Mesothelial cell of epicardium (in vitro differentiated cells): ENCODE measurements around the gene RFLNA. TPM values are rescaled to one million over a fixed set of nuclear protein-coding genes. Genes with fewer than 3 reads are reported as not detected.

Experiments used
- DNase-seq, 2 experiments: peaks; one replicate each; pipeline ENCODE4 v3.0.0; 2021; ENCODE audit warnings: low spot score in 2 of 2; ENCODE audit not compliant: unreplicated experiment in 2 of 2
- H3K27ac Mint-ChIP-seq: 2 replicates; pipeline ENCODE4 v1.8.0; 2021; ENCODE audit warnings: mixed read lengths
- H3K27me3 Mint-ChIP-seq: 2 replicates; pipeline ENCODE4 v1.8.0; 2021; ENCODE audit warnings: low read depth, mixed read lengths
- H3K36me3 Mint-ChIP-seq: 2 replicates; pipeline ENCODE4 v1.8.0; 2021; ENCODE audit warnings: mixed read lengths
- H3K4me1 Mint-ChIP-seq: 2 replicates; pipeline ENCODE4 v1.8.0; 2021; ENCODE audit warnings: mixed read lengths
- H3K4me3 Mint-ChIP-seq: 2 replicates; pipeline ENCODE4 v1.8.0; 2021; ENCODE audit warnings: mild to moderate bottlenecking, moderate library complexity, mixed read lengths
- H3K9me3 Mint-ChIP-seq: 2 replicates; pipeline ENCODE4 v1.8.0; 2021; ENCODE audit warnings: mixed read lengths
- total RNA-seq: library from RNA; stranded (reverse); gene quantifications from 3 replicates; pipeline ENCODE4 v1.2.1, GENCODE V29; 2021
- TF ChIP-seq, protein P1 (sequence below): fragments of 200-600 bp; sonication (generic); IDR thresholded peaks from one replicate; pipeline ENCODE4 v1.5.0; 2021; ENCODE audit warnings: antibody characterized with exemption; ENCODE audit not compliant: unreplicated experiment

RFLNA gene, protein sequence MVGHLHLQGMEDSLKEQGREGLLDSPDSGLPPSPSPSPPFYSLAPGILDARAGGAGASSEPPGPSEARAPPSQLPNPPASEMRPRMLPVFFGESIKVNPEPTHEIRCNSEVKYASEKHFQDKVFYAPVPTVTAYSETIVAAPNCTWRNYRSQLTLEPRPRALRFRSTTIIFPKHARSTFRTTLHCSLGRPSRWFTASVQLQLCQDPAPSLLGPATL
- total RNA-seq, result 36.9 to 41.0 TPM (median 37.9 TPM) in 3 replicates

DNA sequence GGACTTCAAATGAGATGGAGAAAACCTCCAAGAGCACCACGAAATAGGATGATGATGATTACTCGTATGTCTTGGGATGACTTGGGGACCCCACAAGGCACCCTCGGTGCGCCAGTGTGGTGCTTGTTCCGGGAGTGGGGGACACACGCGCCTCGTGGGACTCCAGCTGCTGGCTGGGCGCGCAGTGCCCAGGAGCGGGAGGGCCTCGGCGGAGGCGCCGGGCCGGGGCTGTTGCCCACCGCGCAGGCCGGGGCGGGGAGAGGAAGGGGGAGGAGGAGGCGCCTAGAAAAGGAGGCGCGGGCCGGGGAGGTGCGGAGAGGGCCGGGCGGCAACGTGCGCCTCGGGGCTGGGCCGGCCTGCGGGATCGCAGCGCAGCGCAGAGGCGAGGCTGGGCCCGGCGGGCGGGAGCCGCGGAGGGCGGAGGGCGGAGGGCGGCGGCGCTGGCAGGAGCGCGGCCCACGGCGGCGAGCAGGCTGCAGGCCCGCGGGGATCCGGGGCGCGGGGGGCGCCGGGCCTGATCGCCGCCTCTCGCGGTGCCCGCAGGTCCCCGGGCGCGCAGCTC lies at the start of gene RFLNA:
TSS of gene RFLNA (plus strand) at position 314 of the 562 bp plus-strand sequence. CDS start 337 bp downstream, outside the sequence.
- Mint-ChIP-seq H3K27me3 (no peaks in the 10 kb centered on the region), H3K9me3 (no peaks in the 10 kb centered on the region), H3K27ac (peak within 1 kb of the TSS; percentile 69), H3K36me3 (peaks cover 10% of the 10 kb centered on the region), H3K4me1 (peaks cover 34% of the 10 kb centered on the region), H3K4me3 (peak within 1 kb of the TSS; percentile 86)
- peak in 1 of 2 experiments; percentile 70 for DNase-seq
- TF ChIP-seq, protein P1, sequence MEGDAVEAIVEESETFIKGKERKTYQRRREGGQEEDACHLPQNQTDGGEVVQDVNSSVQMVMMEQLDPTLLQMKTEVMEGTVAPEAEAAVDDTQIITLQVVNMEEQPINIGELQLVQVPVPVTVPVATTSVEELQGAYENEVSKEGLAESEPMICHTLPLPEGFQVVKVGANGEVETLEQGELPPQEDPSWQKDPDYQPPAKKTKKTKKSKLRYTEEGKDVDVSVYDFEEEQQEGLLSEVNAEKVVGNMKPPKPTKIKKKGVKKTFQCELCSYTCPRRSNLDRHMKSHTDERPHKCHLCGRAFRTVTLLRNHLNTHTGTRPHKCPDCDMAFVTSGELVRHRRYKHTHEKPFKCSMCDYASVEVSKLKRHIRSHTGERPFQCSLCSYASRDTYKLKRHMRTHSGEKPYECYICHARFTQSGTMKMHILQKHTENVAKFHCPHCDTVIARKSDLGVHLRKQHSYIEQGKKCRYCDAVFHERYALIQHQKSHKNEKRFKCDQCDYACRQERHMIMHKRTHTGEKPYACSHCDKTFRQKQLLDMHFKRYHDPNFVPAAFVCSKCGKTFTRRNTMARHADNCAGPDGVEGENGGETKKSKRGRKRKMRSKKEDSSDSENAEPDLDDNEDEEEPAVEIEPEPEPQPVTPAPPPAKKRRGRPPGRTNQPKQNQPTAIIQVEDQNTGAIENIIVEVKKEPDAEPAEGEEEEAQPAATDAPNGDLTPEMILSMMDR, result no peak

DNA sequence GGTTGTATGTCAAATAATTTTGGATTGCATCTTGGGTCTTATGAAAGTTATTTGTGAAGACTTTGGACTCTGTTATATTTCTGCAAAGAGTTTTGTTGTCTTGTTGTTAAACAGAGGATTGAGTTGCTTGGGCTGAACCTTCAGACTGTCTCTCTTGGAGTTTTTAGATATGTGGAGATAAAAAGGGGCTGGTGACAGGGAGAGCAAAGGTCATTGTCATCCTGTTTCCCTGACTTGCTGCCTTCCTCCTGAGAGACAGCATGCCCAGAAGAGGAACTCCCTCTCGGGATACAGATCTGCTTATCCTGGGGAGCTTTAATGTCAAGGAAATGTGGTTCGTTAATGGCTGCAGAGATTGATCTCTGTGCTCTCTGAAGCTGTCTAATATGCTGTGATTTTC lies 47.6 kb upstream of the RFLNA start:
- Mint-ChIP-seq H3K27me3 (no peaks in the 10 kb centered on the region), H3K36me3 (peaks cover 26% of the 10 kb centered on the region), H3K9me3 (peaks cover 26% of the 10 kb centered on the region), H3K27ac (no peak overlapping the region), H3K4me1 (peaks cover 16% of the 10 kb centered on the region), H3K4me3 (no peak overlapping the region)
- no peak for DNase-seq
- TF ChIP-seq, protein P1, result no peak

DNA sequence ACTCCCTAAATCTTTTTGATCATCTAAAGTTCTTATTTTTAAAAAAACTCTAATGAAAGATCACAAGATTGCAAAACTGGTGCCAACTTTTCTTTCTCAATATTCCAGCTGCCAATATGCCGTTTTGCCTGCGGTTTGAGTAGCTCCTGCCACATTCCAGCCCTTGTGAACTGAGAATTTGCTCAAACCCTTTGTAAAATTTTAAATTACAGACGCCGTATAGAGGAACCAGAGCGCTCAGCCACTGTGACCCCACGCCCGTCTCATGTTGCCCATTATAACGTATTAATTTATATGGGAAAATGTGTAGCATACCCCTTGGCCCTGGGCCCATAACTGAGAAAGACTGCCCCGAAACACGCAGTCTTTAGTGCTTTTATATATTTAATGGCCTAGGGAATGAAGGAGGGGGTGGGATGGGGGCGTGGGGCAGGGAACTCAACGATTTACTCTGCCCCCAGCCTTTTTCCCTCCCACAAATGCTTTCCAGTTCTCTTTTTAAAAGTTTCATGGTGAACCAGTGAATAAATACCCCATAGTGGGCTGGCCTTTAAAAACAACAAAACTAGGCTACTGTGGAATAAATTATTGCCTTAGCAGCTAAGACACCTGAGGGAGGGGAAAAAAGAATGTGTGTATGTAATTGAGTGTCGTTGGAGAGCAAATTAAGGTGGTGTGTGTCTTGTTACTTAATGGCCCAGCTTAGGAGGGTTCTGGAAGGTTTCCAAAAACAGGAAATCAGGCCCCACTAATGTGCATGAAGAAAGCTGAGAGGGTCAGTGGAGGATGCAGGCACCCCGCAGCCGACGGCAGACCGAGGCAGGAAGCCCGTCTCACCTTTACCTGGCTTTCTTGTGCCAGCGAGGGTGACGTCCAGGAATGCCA lies 45.7 kb upstream of the RFLNA start:
- Mint-ChIP-seq H3K36me3 (peaks cover 14% of the 10 kb centered on the region), H3K27ac (peak overlapping the region; percentile 54), H3K4me3 (no peak overlapping the region), H3K9me3 (peaks cover 16% of the 10 kb centered on the region), H3K4me1 (peaks cover 16% of the 10 kb centered on the region), H3K27me3 (no peaks in the 10 kb centered on the region)
- TF ChIP-seq, protein P1, result no peak
- DNase-seq, result no peak

DNA sequence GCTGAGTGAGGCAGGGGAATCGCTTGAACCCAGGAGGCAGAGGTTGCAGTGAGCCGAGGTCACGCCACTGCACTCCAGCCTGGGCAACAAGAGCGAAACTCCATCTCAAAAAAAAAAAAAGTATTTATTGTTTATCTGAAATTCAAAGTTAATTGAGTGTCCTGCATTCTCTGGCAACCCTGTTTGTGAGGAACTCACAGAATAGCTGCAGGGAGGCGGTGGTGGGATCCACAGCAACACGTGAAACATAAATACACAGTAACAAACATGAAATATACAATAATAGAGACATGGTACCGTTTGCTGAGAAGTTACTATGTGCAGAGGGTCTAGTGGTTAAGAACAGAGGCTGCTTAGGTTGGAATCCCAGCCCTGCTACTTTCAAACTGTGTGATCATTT lies 43.7 kb upstream of the RFLNA start:
- Mint-ChIP-seq H3K4me1 (peaks cover 16% of the 10 kb centered on the region), H3K9me3 (peaks cover 10% of the 10 kb centered on the region), H3K4me3 (no peak overlapping the region), H3K36me3 (peaks cover 8% of the 10 kb centered on the region), H3K27ac (no peak overlapping the region), H3K27me3 (no peaks in the 10 kb centered on the region)
- TF ChIP-seq, protein P1, result no peak
- DNase-seq, result no peak

DNA sequence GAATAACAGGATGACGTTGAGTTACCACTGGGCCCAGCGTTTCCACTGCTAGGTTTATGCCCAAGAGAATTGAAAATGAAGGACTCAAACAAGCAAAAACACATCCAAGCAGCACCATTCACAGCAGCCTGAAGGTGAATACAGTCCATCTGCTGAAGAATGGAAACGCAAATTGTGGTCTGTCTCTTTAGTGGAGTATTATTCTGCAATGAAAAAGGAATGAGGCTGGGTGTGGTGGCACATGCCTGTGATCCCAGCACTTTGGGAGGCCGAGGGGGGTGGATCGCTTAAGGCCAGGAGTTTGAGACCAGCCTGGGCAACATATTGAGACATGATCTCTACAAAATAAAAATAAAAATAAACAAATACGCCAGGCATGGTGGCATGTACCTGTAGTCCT lies 41.9 kb upstream of the RFLNA start:
- no peaks in the 10 kb centered on the region for H3K27me3 Mint-ChIP-seq

More for the DNA sequence above, 41.9 kb upstream of the RFLNA start:
- no peaks in the 10 kb centered on the region for H3K9me3 Mint-ChIP-seq
- no peak overlapping the region for H3K27ac Mint-ChIP-seq
- no peaks in the 10 kb centered on the region for H3K36me3 Mint-ChIP-seq
- TF ChIP-seq, protein P1, result no peak
- H3K4me1 Mint-ChIP-seq, result peaks cover 25% of the 10 kb centered on the region
- no peak overlapping the region for H3K4me3 Mint-ChIP-seq
- no peak for DNase-seq
